Measurements from ENCODE around the gene SCUBE1.

SCUBE1 gene

GRCh38 chr22:43256976-43257545, 86.1 kb downstream of the SCUBE1 start:
- no peak for DNase-seq

DNA sequence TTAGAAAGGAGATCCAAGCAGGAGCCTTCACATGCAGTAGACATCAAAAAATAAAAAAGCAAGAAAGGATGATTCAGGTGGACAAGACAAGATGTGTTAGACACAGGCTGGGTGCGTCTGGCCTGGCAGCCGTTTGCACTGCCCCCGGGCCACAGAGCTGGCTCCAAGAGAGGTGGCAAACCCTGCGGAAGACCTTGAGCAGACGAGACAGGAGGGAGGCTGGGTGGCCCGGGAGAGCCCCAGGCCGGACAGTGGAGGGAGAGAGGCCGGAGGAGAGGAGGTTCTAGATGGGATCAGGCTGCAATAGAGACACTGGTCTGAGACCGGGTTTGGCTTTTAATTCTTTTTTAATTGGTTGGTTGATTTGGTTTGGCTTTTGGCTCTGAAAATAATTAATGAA, 86.6 kb downstream of the SCUBE1 start:
- DNase-seq: no peak

DNA sequence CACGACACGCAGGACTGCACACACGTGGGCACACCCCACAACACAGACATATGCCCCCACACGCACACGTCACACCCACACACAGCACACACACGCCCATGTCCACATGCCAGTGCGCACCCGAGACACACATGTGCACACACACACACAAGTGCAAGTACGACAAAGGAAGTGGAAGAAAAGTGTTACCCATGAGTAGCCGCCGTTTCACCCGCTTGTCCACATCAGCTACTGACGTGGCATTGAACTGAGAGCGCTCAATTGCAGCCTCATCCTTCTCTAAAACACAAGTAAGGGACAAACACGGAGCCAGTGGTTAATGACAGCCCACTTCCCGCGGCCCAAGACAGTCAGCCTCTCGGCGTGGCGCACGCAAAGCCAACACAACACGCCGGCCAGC, 87.9 kb downstream of the SCUBE1 start:
- DNase-seq: no peak

- DNase-seq: no peak
These were observed 89.3 kb downstream of the SCUBE1 start for GRCh38 chr22:43253839-43254238.

- DNase-seq: no peak
These were observed 90.9 kb downstream of the SCUBE1 start for GRCh38 chr22:43252319-43252718.

DNA sequence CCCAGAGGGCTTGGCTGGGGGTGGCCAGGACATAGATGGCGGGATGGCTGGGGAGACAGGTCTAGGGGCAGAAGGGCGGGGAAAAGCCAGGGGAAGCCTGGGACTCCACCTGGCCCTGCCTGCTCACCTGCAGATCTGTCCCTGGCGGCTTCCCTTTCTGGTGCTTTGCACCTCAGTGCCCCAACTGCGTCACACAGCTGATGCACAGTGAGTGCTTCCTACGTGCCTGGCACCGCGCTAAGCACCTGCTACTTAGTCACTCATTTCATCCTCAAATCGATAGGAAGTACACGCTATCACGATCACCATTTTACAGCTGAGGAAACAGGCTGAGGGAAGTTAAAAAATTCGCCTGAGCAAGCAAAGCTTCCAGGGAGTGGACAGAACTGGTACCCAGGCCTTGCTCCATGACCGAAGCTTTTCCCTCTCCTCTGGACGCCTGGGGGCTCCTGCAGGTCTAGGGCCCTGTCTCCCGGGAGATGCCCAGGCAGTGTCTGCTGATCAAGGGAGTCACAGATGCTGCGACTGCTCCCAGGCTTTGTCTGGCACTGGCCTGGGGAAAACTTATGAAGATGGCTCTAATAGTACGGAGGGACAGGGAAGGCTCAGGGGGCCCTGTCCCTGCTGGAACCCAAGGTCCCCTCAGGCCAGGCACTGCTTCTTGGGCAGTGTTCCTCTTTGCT, 93.2 kb downstream of the SCUBE1 start:
- DNase-seq: no peak

GRCh38 chr22:43247546-43248260, 95.5 kb downstream of the SCUBE1 start:
- DNase-seq: no peak

GRCh38 chr22:43246188-43246587, 97.0 kb downstream of the SCUBE1 start:
- no peak for DNase-seq

DNA sequence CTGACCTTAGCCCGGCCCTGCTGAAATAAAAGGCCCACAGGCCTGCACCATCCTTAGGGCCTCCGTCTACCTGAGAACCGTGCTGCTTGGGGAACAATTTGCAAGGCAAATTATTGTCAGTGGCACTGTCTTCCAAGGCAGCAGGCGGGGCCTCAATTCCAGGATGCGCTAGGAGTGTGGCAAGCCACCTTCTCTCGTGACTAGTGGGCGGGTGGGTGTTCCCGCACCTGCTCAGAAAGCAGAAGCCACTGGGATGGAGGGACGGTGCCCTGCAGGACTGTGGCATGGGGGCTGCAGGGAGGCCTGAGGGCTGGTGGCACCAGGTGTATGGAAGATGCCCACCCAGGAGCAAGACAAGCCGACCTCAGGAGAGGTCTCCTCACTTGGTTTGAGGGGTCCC, 97.5 kb downstream of the SCUBE1 start:
- no peak for DNase-seq

- DNase-seq: no peak
These were observed 98.2 kb downstream of the SCUBE1 start for GRCh38 chr22:43244803-43245527.

DNA sequence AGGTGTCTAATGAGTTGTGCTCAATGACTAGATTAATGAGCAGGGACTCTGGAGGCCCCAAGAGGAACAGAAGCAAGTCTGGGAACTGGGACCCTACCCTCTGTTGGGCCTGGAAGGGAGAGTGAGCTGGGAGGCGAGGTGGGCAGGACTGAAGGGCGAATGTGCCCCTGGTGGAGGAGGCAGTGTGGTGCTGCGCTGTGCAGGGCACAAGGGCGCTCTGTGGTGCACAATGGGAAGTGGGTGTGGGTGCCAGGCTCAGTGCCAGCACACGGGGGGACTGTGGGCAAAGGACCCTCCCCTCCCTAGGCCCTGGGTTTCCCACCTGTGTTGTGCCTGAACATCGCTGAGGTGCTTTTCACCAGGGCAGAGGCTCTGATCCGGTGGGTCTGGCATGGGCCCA, 98.8 kb downstream of the SCUBE1 start:
- no peak for DNase-seq

GRCh38 chr22:43243324-43243723, 99.8 kb downstream of the SCUBE1 start:
- no peak for DNase-seq

DNA sequence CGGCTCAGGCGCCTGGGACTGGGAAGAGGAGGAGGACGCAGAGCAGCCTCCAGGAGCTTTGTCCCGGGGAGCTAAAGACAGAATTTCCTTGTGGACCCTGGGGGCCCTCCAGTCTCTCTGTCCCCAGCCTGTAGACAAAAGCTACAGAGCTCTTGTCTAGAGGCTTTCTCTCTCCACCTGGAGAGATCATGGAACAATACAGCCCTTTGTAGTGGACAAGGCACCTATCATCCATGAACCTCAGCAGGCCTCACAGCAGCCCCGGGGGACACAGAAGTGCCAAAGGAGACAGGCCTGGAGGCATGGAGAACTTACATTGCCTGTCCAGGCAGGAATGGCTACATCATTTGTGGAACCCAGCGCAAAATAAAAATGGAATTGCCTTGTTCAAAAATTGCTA, 100.5 kb downstream of the SCUBE1 start:
- DNase-seq: no peak

DNA sequence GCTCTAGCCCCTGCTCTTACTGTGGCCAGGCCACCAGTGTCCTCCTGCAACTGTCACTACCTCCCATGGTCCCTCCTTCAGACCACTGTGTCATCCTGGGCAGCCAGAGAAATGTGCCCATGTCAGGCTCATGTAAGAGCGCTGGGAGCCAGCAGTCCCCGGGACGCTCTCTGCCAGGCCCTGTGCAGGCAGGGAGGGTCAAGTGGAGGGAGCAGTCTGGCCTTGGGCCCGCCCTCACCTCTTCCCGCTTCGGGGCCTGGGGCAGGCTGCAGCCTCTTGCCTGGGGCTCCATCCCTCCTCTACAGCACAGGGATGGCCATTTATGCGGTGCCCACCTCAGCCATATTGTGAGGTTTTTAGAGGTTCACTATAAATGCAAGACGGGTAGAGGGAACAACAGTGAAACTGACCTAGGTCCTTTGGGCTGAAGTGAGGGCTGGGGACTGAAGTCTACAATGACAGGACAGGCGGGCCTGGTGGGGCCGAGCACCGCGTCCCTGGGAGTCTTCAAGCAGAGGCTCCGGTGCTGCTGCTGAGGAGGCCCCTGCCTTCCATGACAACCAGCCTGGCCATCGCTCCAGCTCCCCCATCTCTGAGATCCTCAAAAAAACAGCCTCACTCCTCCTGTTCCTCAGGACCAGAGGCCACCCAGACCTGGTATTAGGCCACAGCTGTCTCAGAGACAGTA, 101.3 kb downstream of the SCUBE1 start:
- DNase-seq: no peak

- DNase-seq: no peak
These were observed 102.0 kb downstream of the SCUBE1 start for GRCh38 chr22:43241138-43241597.

- no peak for DNase-seq
These were observed 102.6 kb downstream of the SCUBE1 start for GRCh38 chr22:43240614-43241013.

- DNase-seq: no peak
These were observed 103.2 kb downstream of the SCUBE1 start for GRCh38 chr22:43239956-43240355.

DNA sequence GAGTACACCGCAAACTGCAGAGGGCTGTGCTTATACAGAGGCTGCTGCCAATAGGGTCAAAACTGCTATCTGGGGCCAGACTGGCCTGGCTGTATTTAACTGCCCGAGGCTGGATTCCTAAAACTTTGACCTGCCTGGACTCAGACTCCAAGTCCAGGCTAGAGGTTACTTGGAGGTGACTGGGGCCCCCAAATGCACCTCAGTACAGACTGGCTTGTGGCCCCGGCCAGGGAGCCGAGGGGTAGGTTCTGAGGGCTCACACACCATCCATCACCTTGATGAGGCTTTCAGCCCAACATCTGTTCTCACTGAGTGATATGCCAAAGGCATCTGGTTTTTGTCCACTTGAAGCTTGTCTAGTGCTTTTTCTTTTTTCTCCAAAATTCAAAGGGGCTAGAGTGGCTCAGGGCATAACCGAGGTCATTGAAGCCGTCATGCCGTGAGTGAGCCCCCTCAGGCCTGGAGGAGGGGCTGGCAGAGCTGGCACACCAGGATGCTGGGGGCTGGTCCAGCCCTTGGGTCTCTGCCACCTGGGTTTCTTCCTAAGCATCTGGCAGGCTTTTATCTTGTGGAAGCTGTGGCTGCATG, 103.9 kb downstream of the SCUBE1 start:
- no peak for DNase-seq

DNA sequence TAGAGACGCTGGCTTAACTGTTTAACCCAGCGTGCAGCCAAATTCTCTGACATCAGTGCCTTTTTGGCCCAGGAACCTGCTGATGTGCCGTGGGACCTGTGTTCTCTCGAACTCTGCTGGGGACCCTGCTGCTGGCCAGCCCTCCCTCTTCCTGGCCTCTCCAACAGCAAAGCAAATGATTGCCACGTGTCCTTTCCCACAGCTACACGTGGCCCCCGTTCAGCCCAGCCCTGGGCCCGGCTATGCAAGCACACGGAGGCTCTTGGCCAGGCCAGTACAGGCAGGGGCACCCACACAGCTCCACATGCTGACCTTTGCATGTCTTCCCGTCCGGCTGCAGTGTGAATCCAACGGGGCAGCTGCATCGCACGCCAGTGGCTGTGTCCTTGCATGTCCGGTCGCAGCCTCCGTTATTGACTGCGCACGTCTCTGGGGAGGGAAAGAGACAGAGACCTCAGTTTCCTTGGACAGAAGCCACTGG, 104.6 kb downstream of the SCUBE1 start:
- DNase-seq: no peak

GRCh38 chr22:43237280-43237679, 105.9 kb downstream of the SCUBE1 start:
- no peak for DNase-seq

DNA sequence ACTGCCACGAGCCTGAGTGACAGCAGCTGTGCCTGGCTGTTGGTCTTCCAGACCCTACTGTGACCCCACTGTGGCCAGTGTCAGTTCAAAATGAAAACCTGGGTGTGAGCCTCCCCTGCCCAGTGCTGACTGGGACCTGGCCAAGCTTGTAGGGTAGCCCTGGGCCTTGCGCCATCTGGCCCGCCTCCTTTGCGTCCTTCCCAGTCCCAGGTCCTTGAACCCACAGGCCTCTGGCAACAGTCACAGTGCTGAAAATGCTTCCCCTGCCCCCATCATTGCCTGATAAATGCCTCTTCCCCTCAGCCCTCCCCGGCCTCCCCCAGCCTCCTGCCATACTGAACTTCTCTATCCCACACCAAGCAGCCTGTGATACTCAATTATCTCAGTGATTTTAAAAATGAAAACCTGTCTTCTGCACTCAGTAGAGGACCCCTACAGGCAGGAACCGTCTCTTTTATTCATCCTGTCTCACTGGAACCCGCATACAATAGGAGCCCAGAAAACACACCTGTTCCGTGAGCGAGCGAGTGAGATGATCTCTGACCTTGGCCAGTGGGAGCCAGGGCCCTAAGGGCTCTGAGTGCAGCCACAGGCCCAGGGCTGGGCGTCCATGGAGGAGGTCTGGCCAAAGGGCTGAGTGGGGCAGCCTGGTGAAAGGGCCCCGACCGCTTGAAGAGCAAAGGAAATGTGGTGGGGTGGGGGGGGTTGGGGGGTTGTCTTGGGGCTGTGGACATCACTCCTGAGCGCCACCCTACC, 106.6 kb downstream of the SCUBE1 start:
- no peak for DNase-seq

Data from fibroblast of skin of abdomen (primary cell).